A549 (cell line): Measurements from ENCODE around the gene ABCA5. TPM values are rescaled to one million over a fixed set of nuclear protein-coding genes. Genes with fewer than 3 reads are reported as not detected.

Source experiments
- ATAC-seq, 2 experiments: fragments of 200-7000 bp in 1 of 2; fragments of >200 bp in 1 of 2; cut with Nextera tagmentation in 1 of 2; cut with Tn5 transposase in 1 of 2; 3 replicates each; pipeline versions ENCODE4 v1.8.0 to v1.9.1; 2018 to 2020; ENCODE audit warnings: mild to moderate bottlenecking in 1 of 2, moderate library complexity in 1 of 2
- CTCF ChIA-PET: fragments of 300-600 bp; sonication (Branson Sonifier 250); formaldehyde crosslinking; extraction: SDS; loops from one replicate; lab custom pipeline; 2021; ENCODE audit warnings: antibody characterized with exemption, inconsistent platforms; lab: Yijun Ruan, JAX
- POLR2A ChIA-PET: fragments of 350-600 bp; formaldehyde crosslinking; extraction: SDS; loops from one replicate; lab custom pipeline; 2021; ENCODE audit warnings: antibody characterized with exemption, inconsistent platforms; lab: Yijun Ruan, JAX
- DNase-seq, 2 experiments: peaks; one replicate each; pipeline versions ENCODE4 v3.0.0 to v3.0.0-alpha.2; 2011 to 2016; ENCODE audit warnings: low read depth in 1 of 2, low spot score in 1 of 2
- FAIRE-seq: peaks from 2 replicates; lab custom pipeline; 2011; peaks lifted over from hg19 to GRCh38; lab: Jason Lieb, UNC
- H3K27ac ChIP-seq, 2 experiments: fragments of >200 bp; sonication (Bioruptor Twin); formaldehyde crosslinking; 3 replicates each; pipeline ENCODE4 v1.5.1; 2016 to 2017
- H3K4me1 ChIP-seq: fragments of >200 bp; sonication (Bioruptor Twin); formaldehyde crosslinking; 3 replicates; pipeline ENCODE4 v1.6.1; 2016
- H3K4me2 ChIP-seq: fragments of >200 bp; sonication (Bioruptor Twin); formaldehyde crosslinking; 3 replicates; pipeline ENCODE4 v1.6.1; 2016
- H3K4me3 ChIP-seq: fragments of >200 bp; sonication (Bioruptor Twin); formaldehyde crosslinking; 3 replicates; pipeline ENCODE4 v1.5.1; 2016
- H3K9me3 ChIP-seq: fragments of >200 bp; sonication (Bioruptor Twin); formaldehyde crosslinking; 3 replicates; pipeline ENCODE4 v1.6.1; 2016
- CBX2 ChIP-seq: fragments of 200-600 bp; sonication (generic); IDR thresholded peaks from 2 replicates; pipeline ENCODE4 v1.6.1; 2016; ENCODE audit warnings: low read depth, mild to moderate bottlenecking, borderline replicate concordance
- CHD2 ChIP-seq: fragments of 150-350 bp; IDR thresholded peaks from 2 replicates; pipeline ENCODE4 v1.6.1; 2014; ENCODE audit warnings: low read length; ENCODE audit not compliant: partially characterized antibody
- FOSB ChIP-seq: fragments of 250-450 bp; sonication (Bioruptor Pico); IDR thresholded peaks from 2 replicates; pipeline ENCODE4 v1.5.0; 2020; ENCODE audit warnings: mild to moderate bottlenecking, moderate library complexity
- GATA3 ChIP-seq: IDR thresholded peaks from 2 replicates; pipeline ENCODE4 v1.6.1; 2012; ENCODE audit warnings: borderline replicate concordance
- HOXA7 ChIP-seq: fragments of 250-450 bp; sonication (Bioruptor Pico); IDR thresholded peaks from 2 replicates; pipeline ENCODE4 v1.5.0; 2020; ENCODE audit warnings: mild to moderate bottlenecking, moderate library complexity
- HOXB5 ChIP-seq: fragments of 250-450 bp; sonication (Bioruptor Pico); IDR thresholded peaks from 2 replicates; pipeline ENCODE4 v1.5.0; 2020; ENCODE audit warnings: mild to moderate bottlenecking, moderate library complexity
- JUN ChIP-seq, 2 experiments: fragments of >200 bp; sonication (Bioruptor Twin); formaldehyde crosslinking; IDR thresholded peaks; 2 replicates in 1 of 2; 3 replicates in 1 of 2; pipeline ENCODE4 v1.6.1; 2016 to 2017
- NPAS2 ChIP-seq: fragments of 250-450 bp; sonication (Bioruptor Pico); IDR thresholded peaks from 2 replicates; pipeline ENCODE4 v1.8.0; 2022; ENCODE audit warnings: mild to moderate bottlenecking, moderate library complexity, borderline replicate concordance
- POLR2A ChIP-seq: IDR thresholded peaks from 2 replicates; pipeline ENCODE4 v1.6.1; 2012; ENCODE audit warnings: mild to moderate bottlenecking, low read length
- RCOR1 ChIP-seq: fragments of 150-350 bp; IDR thresholded peaks from 2 replicates; pipeline ENCODE4 v1.6.1; 2014; ENCODE audit warnings: antibody characterized with exemption, low read length, low read depth
- RNF2 ChIP-seq: fragments of 200-600 bp; sonication (generic); IDR thresholded peaks from 2 replicates; pipeline ENCODE4 v1.6.1; 2016; ENCODE audit warnings: low read depth, mild to moderate bottlenecking, antibody characterized with exemption, moderate library complexity, borderline replicate concordance
- ZC3H11A ChIP-seq: fragments of 450-650 bp; IDR thresholded peaks from 2 replicates; pipeline ENCODE4 v1.6.1; 2014; ENCODE audit warnings: antibody characterized with exemption, mild to moderate bottlenecking
- ZFP36 ChIP-seq: fragments of 450-650 bp; IDR thresholded peaks from 2 replicates; pipeline ENCODE4 v1.6.1; 2014; ENCODE audit warnings: borderline replicate concordance; ENCODE audit not compliant: partially characterized antibody
- WGBS: methylation state at CpG from one replicate; pipeline ENCODE4 v1.1.6; 2017; ENCODE audit errors: missing lambda C conversion rate; 5-methylcytosine and 5-hydroxymethylcytosine counted together
- polyA plus RNA-seq, 4 experiments: library from polyadenylated mRNA; depleted of rRNA in 3 of 4; stranded (reverse); fragments of >200 nt; fragmentation: RNase III in 1 of 4; extraction: RNeasy Plus Mini Kit Qiagen cat#74134 plus additional on column Dnase treatment in 1 of 4; gene quantifications; 2 replicates in 3 of 4; 3 replicates in 1 of 4; pipeline ENCODE4 v1.2.3, GENCODE V29; 2011 to 2017
- TF ChIP-seq, protein P1 (sequence below): fragments of 250-450 bp; sonication (Bioruptor Pico); IDR thresholded peaks from 2 replicates; pipeline ENCODE4 v1.5.0; 2021; ENCODE audit warnings: mild to moderate bottlenecking, moderate library complexity, borderline replicate concordance
- TF ChIP-seq, protein P2 (sequence below): fragments of 150-350 bp; IDR thresholded peaks from 2 replicates; pipeline ENCODE4 v1.6.1; 2014; ENCODE audit warnings: low read depth, mild to moderate bottlenecking, low read length
- TF ChIP-seq, protein P3 (sequence below): fragments of >200 bp; sonication (Bioruptor Twin); formaldehyde crosslinking; IDR thresholded peaks from 3 replicates; pipeline ENCODE4 v1.5.1; 2016

ABCA5 gene
- polyA plus RNA-seq, 2 of the 4 experiments (the other 2 are of a cell fraction) = 4.5 to 9.1 TPM

DNA sequence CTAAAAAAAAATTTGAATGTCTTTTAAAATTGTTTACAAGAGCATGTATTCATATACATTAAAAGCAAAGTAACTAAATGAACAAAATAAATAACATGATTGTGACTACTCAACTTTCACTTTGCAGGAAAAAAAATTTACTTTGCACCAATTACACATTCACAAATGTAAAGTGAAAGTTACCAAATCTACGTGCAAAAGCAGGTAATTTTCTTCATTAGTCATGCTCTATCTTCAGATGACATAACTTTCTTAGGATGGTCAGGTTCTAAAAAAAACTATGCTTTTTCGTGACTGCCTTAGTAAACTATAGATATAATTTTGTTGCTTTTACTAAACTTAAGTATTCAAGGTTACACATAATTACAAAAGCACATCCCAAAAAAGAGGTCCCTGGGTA is 81.3 kb downstream of the ABCA5 start (continued):
- TF ChIP-seq ZFP36 (no peak), FOSB (no peak)

DNA sequence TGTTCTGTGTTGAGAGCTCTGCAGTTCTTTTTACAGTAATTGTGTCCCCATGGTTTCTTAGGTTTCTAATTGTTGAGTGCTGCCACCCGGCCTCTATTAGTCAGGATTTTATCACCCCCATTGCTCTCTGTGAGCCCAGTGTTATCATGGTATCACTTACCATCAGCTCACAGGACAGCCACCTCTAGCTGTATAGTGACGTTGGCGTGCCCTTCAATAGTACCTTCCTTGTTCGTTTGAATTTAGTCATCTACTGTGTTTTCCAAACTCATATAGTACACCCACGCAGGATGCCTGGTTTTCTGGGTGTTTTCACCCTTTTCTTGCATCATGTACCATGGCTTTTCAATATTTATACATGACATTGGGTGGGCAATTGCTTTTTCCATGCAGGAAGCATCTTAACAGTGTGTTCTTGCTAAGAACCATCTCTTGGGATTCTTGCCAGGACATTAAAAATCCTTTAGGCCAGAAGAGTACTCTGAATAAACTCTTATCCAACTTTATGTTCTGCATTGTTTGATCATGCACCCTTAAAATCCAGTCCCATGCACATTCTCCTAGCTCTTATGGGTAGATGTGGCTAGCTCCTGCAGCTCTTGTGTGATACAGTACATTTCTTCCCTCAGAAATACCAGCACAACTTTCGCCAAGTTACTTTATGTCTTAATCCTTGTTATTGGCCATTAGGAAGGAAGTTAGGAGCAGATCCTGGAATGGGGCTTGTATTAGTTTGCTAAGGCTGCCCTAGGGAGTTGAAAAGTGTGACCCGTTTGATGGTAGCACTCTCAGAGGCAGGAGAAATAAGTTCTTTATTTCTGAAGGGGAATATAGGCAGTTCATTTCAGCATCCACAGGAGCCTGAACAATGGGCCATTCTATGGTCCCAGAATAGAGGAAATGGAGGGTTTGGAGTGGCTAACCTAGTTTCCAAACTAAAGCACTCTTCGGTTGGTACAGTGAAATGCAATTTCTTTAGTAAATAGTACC is 87.0 kb downstream of the ABCA5 start:
- TF ChIP-seq, protein P1, sequence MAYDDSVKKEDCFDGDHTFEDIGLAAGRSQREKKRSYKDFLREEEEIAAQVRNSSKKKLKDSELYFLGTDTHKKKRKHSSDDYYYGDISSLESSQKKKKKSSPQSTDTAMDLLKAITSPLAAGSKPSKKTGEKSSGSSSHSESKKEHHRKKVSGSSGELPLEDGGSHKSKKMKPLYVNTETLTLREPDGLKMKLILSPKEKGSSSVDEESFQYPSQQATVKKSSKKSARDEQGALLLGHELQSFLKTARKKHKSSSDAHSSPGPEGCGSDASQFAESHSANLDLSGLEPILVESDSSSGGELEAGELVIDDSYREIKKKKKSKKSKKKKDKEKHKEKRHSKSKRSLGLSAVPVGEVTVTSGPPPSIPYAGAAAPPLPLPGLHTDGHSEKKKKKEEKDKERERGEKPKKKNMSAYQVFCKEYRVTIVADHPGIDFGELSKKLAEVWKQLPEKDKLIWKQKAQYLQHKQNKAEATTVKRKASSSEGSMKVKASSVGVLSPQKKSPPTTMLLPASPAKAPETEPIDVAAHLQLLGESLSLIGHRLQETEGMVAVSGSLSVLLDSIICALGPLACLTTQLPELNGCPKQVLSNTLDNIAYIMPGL (CRISPR knock-in tag) = no peak
- TF ChIP-seq RNF2 = no peak
- no peak for TF ChIP-seq ZC3H11A
- TF ChIP-seq CBX2 = no peak
- TF ChIP-seq ZFP36 = no peak
- no peak for TF ChIP-seq CHD2
- TF ChIP-seq JUN (IDR thresholded peaks at IDR 0.05) = no peak
- TF ChIP-seq NPAS2 = no peak
- TF ChIP-seq HOXA7 (CRISPR knock-in tag) = no peak
- TF ChIP-seq, protein P2, sequence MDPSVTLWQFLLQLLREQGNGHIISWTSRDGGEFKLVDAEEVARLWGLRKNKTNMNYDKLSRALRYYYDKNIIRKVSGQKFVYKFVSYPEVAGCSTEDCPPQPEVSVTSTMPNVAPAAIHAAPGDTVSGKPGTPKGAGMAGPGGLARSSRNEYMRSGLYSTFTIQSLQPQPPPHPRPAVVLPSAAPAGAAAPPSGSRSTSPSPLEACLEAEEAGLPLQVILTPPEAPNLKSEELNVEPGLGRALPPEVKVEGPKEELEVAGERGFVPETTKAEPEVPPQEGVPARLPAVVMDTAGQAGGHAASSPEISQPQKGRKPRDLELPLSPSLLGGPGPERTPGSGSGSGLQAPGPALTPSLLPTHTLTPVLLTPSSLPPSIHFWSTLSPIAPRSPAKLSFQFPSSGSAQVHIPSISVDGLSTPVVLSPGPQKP = no peak
- no peak for TF ChIP-seq GATA3
- TF ChIP-seq POLR2A = no peak
- no peak for TF ChIP-seq HOXB5 (CRISPR knock-in tag)
- TF ChIP-seq, protein P3, sequence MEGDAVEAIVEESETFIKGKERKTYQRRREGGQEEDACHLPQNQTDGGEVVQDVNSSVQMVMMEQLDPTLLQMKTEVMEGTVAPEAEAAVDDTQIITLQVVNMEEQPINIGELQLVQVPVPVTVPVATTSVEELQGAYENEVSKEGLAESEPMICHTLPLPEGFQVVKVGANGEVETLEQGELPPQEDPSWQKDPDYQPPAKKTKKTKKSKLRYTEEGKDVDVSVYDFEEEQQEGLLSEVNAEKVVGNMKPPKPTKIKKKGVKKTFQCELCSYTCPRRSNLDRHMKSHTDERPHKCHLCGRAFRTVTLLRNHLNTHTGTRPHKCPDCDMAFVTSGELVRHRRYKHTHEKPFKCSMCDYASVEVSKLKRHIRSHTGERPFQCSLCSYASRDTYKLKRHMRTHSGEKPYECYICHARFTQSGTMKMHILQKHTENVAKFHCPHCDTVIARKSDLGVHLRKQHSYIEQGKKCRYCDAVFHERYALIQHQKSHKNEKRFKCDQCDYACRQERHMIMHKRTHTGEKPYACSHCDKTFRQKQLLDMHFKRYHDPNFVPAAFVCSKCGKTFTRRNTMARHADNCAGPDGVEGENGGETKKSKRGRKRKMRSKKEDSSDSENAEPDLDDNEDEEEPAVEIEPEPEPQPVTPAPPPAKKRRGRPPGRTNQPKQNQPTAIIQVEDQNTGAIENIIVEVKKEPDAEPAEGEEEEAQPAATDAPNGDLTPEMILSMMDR = no peak
- DNase-seq (no peak), ATAC-seq (no peak), FAIRE-seq (no peak)
- Histone ChIP-seq H3K9me3 (no peaks in the 10 kb centered on the region), H3K4me2 (no peak overlapping the region), H3K4me1 (no peaks in the 10 kb centered on the region), H3K27ac (no peak overlapping the region), H3K4me3 (no peak overlapping the region)
- ChIA-PET CTCF (interaction anchor here (0.8 to 13.7 kb wide), 9 partner anchors 8 to 466 kb away, joined by 3 to 352 read pairs (median 4); partner anchors contain the start of gene ABCA5), POLR2A (interaction anchor here (0.8 kb wide), 1 partner anchor 87 kb away, joined by 3 read pairs; the partner anchor contains the start of gene ABCA5)
- WGBS = 67% methylated on average over 8 of the region's 8 CpGs

DNA sequence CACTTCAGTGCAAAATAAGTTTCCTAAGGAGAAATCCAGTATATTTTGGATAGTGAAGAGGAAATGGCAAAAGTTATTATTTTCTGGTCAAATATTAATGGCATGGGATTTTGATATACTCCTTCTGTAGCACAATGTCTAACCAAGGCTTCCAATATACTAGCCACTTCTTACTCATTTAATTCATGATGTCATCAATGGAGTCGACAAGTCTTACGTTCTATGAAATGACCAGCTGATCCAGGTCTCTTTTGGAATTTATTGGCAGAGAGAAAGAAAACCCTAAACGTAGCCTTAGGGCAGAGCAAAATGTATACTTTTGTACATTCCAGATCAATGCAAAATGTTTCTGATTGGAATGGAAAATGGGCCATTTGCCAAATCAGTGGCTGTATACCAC is 90.0 kb downstream of the ABCA5 start:
- no peak for DNase-seq
- Histone ChIP-seq H3K4me1 (no peaks in the 10 kb centered on the region), H3K9me3 (0 out of 3 replicates have a peak, but pooled peaks cover 3% of the 10 kb centered on the region), H3K4me2 (no peak overlapping the region), H3K27ac (no peak overlapping the region), H3K4me3 (no peak overlapping the region)
- ChIA-PET POLR2A (no interaction called here), CTCF (interaction anchor here (2.6 to 13.7 kb wide), 2 partner anchors 11 to 463 kb away, joined by 19 to 352 read pairs; no protein-coding TSS in a partner anchor)
- TF ChIP-seq RCOR1 = no peak
- FAIRE-seq = no peak
- WGBS = 60% methylated on average over 3 of the region's 3 CpGs
- ATAC-seq = no peak
